Panc1 (cell line): Measurements from ENCODE around the gene CYB5R3. TPM values are rescaled to one million over a fixed set of nuclear protein-coding genes. Genes with fewer than 3 reads are reported as not detected.

Source experiments
- ATAC-seq: fragments of 200-7000 bp; cut with Tn5 transposase; 2 replicates; pipeline ENCODE4 v1.9.1; 2020; ENCODE audit warnings: mild to moderate bottlenecking, moderate library complexity
- BruUV-seq: library from RNA; stranded (reverse); fragments of 400-500 nt; replicated peaks from 2 replicates; lab custom pipeline; 2021; lab: Mats Ljungman, UMichigan
- CTCF ChIA-PET: fragments of 300-600 bp; sonication (Branson Sonifier 250); formaldehyde crosslinking; loops from one replicate; lab custom pipeline; 2022; ENCODE audit warnings: antibody characterized with exemption; lab: Charles Lee
- POLR2A ChIA-PET: fragments of 300-600 bp; sonication (Branson Sonifier 250); formaldehyde crosslinking; loops from one replicate; lab custom pipeline; 2022; ENCODE audit warnings: antibody characterized with exemption; lab: Charles Lee
- DNase-seq: peaks from one replicate; pipeline ENCODE4 v3.0.0-alpha.2; 2010; ENCODE audit warnings: low read depth, low spot score
- H3K27ac ChIP-seq: 2 replicates; pipeline ENCODE4 v1.5.1; 2011; ENCODE audit warnings: mild to moderate bottlenecking, low read length, inconsistent platforms
- H3K27me3 ChIP-seq: fragments of 200-500 bp; sonication (Bioruptor generic); 2 replicates; pipeline ENCODE4 v1.6.0; 2014; ENCODE audit warnings: low read length, inconsistent platforms; ENCODE audit not compliant: control insufficient read depth, insufficient read depth
- H3K36me3 ChIP-seq: fragments of 200-500 bp; sonication (Bioruptor generic); 2 replicates; pipeline ENCODE4 v1.5.1; 2014; ENCODE audit warnings: inconsistent platforms, mild to moderate bottlenecking, low read length, moderate library complexity; ENCODE audit not compliant: control insufficient read depth, insufficient read depth
- H3K4me1 ChIP-seq: 2 replicates; pipeline ENCODE4 v1.5.1; 2011; ENCODE audit warnings: inconsistent platforms, mild to moderate bottlenecking, low read length, moderate library complexity; ENCODE audit not compliant: control insufficient read depth, insufficient read depth
- H3K4me3 ChIP-seq, 2 experiments: 2 replicates each; pipeline ENCODE4 v1.5.1; 2011 to 2012; ENCODE audit warnings: low read depth in 2 of 2, low read length in 2 of 2, mild to moderate bottlenecking in 2 of 2, inconsistent platforms in 1 of 2, moderate library complexity in 1 of 2
- H3K9me3 ChIP-seq: fragments of 200-500 bp; sonication (Bioruptor generic); 2 replicates; pipeline ENCODE4 v1.5.1; 2014; ENCODE audit warnings: low read depth, mild to moderate bottlenecking, inconsistent platforms, low read length, moderate library complexity; ENCODE audit not compliant: control insufficient read depth, insufficient read depth
- POLR2AphosphoS5 ChIP-seq: IDR thresholded peaks from 2 replicates; pipeline ENCODE4 v1.6.1; 2012; ENCODE audit warnings: mild to moderate bottlenecking, low read depth, low read length, moderate library complexity
- REST ChIP-seq, 2 experiments: IDR thresholded peaks; 2 replicates each; pipeline ENCODE4 v1.6.1; 2011 to 2012; ENCODE audit warnings: low read depth in 2 of 2, control low read depth in 1 of 2, low read length in 1 of 2, mild to moderate bottlenecking in 1 of 2, moderate library complexity in 1 of 2; ENCODE audit not compliant: insufficient read depth in 1 of 2
- SIN3A ChIP-seq: IDR thresholded peaks from 2 replicates; pipeline ENCODE4 v1.6.1; 2012; ENCODE audit warnings: low read depth, mild to moderate bottlenecking, low read length, moderate library complexity, borderline replicate concordance; ENCODE audit not compliant: insufficient read depth
- TCF7L2 ChIP-seq: IDR thresholded peaks from 2 replicates; pipeline ENCODE4 v1.6.1; 2011; ENCODE audit warnings: mild to moderate bottlenecking, low read depth, low read length, inconsistent platforms
- in situ Hi-C: cut with HindIII; loops from 2 replicates; pipeline ENCODE4 v1.10.0; 2016; ENCODE audit warnings: low sequenced_read_pairs, low pct_unique_long_range_greater_than_20kb
- intact Hi-C: fragments of 100-400 bp; cut with micrococcal nuclease; formaldehyde crosslinking; loops from one replicate; pipeline ENCODE4 v1.10.0; 2022; ENCODE audit not compliant: unreplicated experiment
- total RNA-seq: library from RNA; stranded (reverse); gene quantifications from one replicate; pipeline ENCODE4 v1.2.1, GENCODE V29; 2021; ENCODE audit not compliant: unreplicated experiment
- TF ChIP-seq, protein P1 (sequence below): fragments of 450-650 bp; IDR thresholded peaks from 2 replicates; pipeline ENCODE4 v1.5.1; 2017; ENCODE audit warnings: mild to moderate bottlenecking

Gene CYB5R3
- total RNA-seq, 1 experiment from 2014 or later, result 102 TPM

GRCh38 chr22:42582987-42583386 is 66.2 kb downstream of the CYB5R3 start:
- H3K4me1 ChIP-seq, result no peaks in the 10 kb centered on the region
- no peak overlapping the region for H3K4me3 ChIP-seq
- DNase-seq, result no peak
- ChIA-PET CTCF (no interaction called here), POLR2A (no interaction called here)
- BruUV-seq, result no TSS peak
- H3K27ac ChIP-seq, result no peak overlapping the region
- H3K9me3 ChIP-seq, result no peaks in the 10 kb centered on the region
- no peaks in the 10 kb centered on the region; the same call in 1 of the 2 replicates for H3K36me3 ChIP-seq
- no peak for TF ChIP-seq REST (IDR thresholded peaks at IDR 0.05; ENCODE audit: insufficient read depth in 1 of 2, low read depth in 2 of 2, low read length in 1 of 2)
- TF ChIP-seq, protein P1, sequence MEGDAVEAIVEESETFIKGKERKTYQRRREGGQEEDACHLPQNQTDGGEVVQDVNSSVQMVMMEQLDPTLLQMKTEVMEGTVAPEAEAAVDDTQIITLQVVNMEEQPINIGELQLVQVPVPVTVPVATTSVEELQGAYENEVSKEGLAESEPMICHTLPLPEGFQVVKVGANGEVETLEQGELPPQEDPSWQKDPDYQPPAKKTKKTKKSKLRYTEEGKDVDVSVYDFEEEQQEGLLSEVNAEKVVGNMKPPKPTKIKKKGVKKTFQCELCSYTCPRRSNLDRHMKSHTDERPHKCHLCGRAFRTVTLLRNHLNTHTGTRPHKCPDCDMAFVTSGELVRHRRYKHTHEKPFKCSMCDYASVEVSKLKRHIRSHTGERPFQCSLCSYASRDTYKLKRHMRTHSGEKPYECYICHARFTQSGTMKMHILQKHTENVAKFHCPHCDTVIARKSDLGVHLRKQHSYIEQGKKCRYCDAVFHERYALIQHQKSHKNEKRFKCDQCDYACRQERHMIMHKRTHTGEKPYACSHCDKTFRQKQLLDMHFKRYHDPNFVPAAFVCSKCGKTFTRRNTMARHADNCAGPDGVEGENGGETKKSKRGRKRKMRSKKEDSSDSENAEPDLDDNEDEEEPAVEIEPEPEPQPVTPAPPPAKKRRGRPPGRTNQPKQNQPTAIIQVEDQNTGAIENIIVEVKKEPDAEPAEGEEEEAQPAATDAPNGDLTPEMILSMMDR, result no peak
- TF ChIP-seq SIN3A, result no peak
- no peak for TF ChIP-seq TCF7L2
- no peak for TF ChIP-seq POLR2AphosphoS5
- in situ Hi-C loops (no loop called here), intact Hi-C loops (no loop called here)
- no peaks in the 10 kb centered on the region for H3K27me3 ChIP-seq
- ATAC-seq, result no peak

GRCh38 chr22:42581762-42582716 is 67.2 kb downstream of the CYB5R3 start:
- 0 out of 2 replicates have a peak overlapping the region, but pooled peaks have one; percentile 54 for H3K27ac ChIP-seq
- peak; percentile 94 for ATAC-seq

More at GRCh38 chr22:42581762-42582716, 67.2 kb downstream of the CYB5R3 start:
- DNase-seq, result peak; percentile 7
- peak overlapping the region; percentile 54 to 60 for H3K4me3 ChIP-seq
- ChIA-PET CTCF (interaction anchor here (0.7 kb wide), 1 partner anchor 12 kb away, joined by 3 read pairs; no protein-coding TSS in a partner anchor), POLR2A (interaction anchor here (0.7 kb wide), 1 partner anchor 15 kb away, joined by 3 read pairs; no protein-coding TSS in a partner anchor)
- BruUV-seq, result no TSS peak
- H3K36me3 ChIP-seq, result no peaks in the 10 kb centered on the region; the same call in 1 of the 2 replicates
- intact Hi-C loops (no loop called here), in situ Hi-C loops (no loop called here)
- H3K9me3 ChIP-seq, result no peaks in the 10 kb centered on the region
- no peaks in the 10 kb centered on the region for H3K27me3 ChIP-seq
- no peak for TF ChIP-seq REST (IDR thresholded peaks at IDR 0.05; ENCODE audit: insufficient read depth in 1 of 2, low read depth in 2 of 2, low read length in 1 of 2)
- TF ChIP-seq, protein P1, result no peak
- no peak for TF ChIP-seq TCF7L2
- TF ChIP-seq POLR2AphosphoS5, result peak; percentile 80
- peak; percentile 59; the same call in 1 of the 2 replicates for TF ChIP-seq SIN3A
- H3K4me1 ChIP-seq, result no peaks in the 10 kb centered on the region
